GM18873 (cell line): ENCODE data around the gene PROX2.

Source experiments
- ATAC-seq: cut with Tn5 transposase; IDR thresholded peaks from one replicate; pipeline ENCODE4 v1.9.1; 2021; ENCODE audit warnings: mild to moderate bottlenecking, moderate library complexity, moderate number of reproducible peaks; ENCODE audit not compliant: unreplicated experiment, low FRiP score

PROX2 gene

DNA sequence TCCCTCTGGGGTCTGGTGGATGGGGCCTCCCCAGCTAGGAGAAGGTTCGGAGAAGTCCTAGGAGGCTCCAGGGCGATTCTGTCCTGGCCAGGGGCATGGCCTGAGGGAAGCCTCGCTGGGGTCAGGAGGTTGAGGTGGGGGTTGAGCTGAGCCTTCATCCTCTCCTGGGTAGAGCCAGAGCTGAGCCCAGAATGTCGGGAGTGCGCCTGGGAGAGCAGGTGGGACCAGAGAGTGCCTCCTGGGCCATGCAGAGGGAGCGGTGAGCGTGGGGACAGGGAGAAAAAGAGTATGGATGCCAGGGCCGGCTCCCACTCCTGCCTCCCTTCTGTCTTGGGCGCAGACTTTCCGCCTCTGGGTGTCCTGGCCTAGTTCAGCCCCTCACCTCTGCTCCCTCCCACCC, 34.0 kb upstream of the PROX2 start:
- ATAC-seq: no peak

DNA sequence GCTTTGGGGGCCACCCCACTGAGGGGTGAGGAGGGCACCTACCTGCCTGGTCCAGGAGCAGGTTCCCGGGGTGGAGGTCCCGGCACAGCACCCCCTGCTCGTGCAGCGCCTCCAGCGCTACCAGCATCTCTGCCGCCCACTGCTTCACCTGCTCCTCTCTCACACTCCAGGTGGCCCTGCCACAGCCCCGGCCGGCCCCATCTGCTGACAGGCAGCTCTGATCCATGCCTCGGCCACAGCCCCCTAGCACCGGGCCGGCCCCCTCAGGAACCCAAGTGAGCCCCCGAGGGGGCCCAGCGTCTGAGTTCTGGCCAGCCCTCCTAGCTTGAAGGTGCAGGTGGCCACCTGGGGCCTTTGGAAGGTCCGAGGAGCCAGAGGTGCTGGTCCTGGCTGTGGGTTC, 33.6 kb upstream of the PROX2 start:
- ATAC-seq: no peak

DNA sequence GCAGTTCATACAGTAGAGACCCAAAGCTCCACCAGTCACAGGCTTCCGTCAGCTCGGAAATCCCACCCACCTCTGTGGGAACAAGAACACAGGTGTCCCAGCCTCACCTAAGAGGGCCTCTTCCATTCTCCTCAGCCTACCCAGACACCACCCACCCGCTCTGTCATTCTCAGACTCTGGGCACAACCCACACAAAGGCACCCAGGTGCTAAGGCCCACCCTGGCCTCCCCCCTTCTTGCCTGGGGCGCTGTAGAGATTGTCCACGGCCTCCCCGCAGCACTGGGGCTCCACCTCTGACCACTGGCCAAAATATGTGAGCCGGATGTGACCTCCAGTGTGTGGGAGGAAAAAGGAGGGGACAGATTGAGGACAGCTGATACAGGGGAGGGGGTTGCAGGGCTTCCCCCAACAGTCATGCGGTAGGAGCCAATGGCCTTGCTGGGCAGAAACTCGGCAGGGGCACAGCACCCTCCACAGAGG, 33.0 kb upstream of the PROX2 start:
- no peak for ATAC-seq

DNA sequence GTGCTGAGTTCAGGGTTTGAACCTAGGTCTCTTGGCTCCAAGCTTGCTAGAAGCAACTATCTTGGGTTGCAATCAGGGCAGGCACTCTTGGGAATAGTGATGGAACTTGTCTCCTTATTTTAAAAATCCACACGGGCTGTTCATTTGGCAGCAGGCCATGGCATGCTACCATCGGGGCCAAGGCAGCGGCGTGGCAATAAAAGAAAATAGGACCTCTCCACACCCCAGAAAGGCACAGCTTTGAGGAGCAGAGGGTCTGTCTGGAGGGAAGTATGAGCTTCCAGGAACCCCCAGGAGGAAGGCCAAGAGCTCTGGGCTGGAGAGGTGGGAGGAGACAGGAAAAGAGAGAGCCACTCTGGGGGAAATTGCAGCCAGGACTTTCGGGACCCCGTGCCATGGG, 31.8 kb upstream of the PROX2 start:
- ATAC-seq: no peak

DNA sequence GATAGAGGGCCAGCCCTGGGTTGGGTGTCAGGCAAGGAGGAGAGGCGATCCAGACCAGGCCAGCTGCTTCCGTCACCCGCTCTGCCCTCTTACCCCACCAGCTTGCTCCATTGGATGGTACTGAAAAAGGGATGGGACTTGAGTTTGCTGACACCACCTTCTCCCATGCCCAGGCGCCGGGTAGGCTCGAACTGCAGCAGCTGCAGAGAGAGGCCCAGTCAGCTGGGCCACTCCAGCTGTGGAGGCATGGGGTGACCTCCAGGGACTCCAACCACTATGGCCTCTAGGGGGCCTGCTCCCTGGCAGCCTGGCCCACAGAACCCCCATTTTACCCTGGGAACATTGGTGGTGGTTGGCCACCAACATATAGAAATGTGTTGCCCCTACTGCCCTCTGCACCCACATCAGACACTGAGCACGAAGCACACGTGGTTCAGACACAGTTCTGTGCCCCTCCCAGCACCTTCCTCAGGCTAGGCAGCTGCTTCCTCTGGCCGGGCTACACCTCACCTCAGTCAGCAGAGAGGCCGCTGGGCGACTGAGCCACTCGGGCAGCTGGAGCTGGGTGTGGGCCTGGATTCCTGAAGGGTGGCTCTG, 31.1 kb upstream of the PROX2 start:
- no peak for ATAC-seq

DNA sequence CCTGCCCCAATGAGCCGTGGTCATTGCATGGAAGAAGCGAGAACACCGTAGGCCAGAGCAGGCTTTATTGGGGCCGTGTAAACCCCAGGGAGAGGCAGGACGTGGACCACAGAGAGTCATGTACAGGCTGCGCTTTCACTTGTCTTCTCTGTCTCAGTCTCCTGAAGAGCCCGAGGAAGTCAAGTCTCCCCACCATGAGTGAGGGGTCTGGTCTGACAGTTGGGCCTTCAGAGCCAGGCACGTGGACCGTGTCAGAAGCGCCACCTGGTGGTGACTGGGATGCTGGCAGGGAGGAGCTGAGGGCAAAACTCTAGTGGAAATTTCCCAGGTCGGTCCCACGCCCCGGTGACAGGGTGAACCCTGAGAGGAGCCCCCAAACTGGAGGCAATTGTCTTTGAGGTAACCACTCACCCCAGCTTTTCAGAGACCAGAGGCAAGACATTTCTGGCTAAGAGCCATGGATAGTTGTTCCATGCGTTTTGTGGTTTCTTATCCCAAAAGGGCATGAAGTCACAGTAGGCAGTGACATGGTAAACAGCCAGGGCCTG, 29.7 kb upstream of the PROX2 start:
- ATAC-seq: no peak

GRCh38 chr14:74904635-74905503, 28.9 kb upstream of the PROX2 start:
- ATAC-seq: no peak

GRCh38 chr14:74902941-74903705, 27.2 kb upstream of the PROX2 start:
- ATAC-seq: no peak

DNA sequence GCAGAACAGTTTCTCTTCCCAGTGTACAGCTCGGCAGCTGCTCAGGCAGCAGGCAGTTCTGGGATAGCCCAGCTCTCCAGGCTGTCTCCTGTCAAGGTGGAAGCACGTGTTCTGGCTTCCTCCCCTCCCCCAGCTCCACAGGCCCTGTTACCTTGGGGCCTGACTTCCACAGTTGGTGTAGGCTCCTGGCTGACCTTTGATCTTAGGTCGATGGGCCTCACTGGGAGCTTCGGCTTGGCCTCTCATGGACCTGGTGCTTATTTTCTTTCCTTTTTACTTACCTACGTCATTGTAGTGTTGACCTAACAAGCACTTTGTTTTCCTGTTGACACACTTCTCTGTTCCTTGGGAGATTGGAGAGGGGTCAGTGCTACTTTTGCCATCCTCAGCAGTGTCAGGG, 22.7 kb upstream of the PROX2 start:
- ATAC-seq: no peak

DNA sequence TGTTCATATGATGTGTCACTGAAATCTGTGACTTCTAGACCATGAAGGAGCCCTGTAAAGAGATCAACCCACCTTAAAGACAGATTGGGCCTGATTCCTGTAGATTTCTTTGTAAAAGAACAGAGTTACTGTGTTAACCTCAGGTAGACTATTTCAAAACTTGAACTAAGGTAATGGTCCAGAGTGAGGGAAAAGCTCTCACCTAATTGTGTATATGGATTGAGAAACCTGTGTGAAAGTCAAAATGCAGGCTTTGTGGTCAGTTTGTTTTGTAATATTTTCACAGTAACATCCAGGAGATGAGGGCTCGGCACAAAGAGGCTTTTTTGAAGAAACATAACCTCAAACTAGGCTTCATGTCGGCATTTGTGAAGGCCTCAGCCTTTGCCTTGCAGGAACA, 22.1 kb upstream of the PROX2 start:
- no peak for ATAC-seq

- no peak for ATAC-seq
Measured at GRCh38 chr14:74897642-74898041, 21.7 kb upstream of the PROX2 start.

DNA sequence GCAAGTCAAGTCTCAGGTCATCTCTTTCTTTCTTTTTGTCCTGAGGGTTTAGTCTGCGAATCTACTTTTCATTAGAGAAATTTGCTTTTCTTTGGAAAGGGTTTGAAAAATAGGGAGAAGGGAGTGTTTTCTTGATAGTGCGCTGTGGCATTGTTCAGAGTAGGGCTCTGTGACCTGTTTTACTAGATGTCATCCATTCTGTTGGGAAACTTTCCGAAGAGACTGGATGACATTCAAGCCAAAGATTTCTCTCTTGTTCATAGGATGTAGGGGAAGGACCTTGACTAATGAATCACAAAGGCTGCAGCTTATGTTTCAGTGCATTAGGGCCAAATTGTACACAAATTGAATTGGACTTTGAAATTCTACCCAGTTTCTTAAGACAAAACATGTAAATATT, 20.5 kb upstream of the PROX2 start:
- ATAC-seq: no peak

DNA sequence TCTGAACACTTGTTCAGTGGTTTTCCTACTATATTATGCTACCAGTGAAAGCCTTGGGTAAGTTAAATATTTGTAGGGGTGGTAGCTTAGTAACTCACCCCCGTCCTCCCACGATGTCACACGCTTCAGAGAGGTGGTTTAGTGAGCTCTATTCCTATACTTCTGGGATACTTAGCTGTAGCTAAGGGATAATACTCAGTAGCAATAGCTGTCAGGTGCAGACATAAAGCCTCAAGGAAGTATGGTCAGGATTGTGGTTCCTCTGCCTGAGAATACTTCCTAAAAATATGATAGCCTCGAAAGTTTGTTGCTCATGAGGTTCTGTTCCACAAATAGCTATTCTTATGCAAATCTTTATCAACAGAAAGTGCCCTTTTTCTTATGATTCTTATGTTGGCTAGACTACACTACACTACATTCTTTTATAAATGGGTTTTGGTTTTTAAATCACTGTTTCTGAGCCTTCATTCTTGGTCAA, 17.7 kb upstream of the PROX2 start:
- no peak for ATAC-seq

- ATAC-seq: no peak
Measured at GRCh38 chr14:74892745-74893144, 16.8 kb upstream of the PROX2 start.

DNA sequence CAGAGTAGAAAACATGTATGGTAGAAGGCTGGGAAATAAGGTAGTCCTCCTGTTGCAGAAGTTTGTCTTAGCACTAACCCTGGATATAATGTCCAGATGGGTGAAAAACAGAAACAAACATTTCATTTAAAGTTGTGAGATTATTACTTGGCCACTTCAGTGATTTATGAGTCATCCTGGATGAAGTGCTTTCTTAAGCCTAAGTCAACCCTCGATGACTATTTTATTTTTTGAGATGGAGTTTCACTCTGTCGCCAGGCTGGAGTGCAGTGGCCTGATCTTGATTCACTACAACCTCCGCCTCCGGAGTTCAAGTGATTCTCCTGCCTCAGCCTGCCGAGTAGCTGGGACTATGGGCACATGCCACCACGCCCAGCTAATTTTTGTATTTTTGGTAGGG, 15.9 kb upstream of the PROX2 start:
- no peak for ATAC-seq

GRCh38 chr14:74890262-74890661, 14.3 kb upstream of the PROX2 start:
- no peak for ATAC-seq

DNA sequence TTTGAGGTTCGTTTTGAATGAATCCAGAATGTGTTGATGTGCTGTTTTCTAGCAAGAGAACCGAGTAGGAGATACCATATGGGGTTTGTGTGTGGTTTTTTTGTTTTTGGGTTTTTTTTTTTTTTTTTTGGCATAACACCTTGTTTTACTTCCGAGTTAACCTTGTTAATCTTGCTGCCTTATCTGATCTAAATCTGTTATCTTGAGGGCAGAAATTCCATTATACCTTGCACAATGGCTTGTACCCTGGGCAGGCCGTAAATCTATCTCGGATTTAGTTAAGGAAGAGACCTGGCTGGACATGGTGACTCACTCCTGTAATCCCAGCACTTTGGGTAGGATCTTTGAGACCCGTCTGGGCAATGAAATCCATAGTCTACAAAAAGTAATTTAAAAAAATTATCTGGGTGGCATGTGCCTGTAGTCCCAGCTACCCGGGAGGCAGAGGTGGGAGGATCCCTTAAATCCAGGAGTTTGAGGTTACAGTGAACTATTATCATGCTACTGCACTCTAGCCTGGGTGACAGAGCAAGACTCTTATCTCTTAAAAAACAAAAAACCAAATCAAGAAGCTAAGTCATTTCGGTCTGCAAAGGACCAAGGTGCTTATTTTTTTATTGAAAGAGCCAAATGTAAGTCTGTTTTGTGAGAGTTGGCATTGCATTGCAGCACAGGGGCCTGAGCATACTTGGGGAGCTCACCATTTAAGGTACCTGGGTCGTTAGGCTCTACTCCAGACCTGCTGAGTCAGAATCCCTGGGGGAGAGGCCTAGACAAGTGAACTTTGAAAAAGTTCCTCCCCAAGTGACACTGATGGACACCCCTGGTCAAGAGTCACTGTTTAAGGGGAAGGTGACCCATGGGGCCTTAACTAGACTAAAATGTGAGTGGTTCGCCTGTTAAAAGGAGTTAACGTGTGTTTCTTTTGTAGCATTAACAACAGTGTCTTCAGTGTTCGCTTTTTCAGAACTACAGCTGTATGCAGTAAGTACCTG, 12.5 kb upstream of the PROX2 start:
- no peak for ATAC-seq

DNA sequence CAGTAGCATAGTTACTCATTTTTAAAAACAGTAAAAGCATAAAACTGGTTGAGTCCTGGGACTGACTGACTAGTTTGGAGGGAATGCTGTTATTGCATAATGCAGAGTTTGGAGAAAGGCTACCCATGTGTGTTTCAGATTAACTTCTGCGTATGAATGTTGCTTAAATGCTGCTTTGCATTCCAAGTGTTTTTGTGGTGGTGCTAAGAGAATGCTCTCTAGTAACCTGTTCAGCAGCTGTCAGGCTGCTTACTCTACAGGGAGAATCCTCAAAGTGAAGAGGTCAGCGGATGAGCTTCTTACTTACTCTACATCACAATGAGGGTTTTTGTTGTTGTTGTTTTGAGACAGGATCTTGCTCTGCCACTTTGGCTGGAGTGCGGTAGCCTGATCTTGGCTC, 10.1 kb upstream of the PROX2 start:
- no peak for ATAC-seq

GRCh38 chr14:74882103-74882920, 6.4 kb upstream of the PROX2 start:
- peak; percentile 31 for ATAC-seq
